Parathyroid adenoma (tissue), 2 donors: ENCODE data around the gene NAGK.
"Not testable (repeated sequence)": the region's sequence is repeated elsewhere in the genome, so short reads cannot be mapped to it uniquely, and the experiment has no call there.

ENCODE experiments used
- H2AFZ ChIP-seq: fragments of 300-600 bp; sonication (generic); one replicate; pipeline ENCODE4 v1.7.0; 2017; ENCODE audit warnings: antibody characterized with exemption, mild to moderate bottlenecking
- H3K27ac ChIP-seq: fragments of 300-600 bp; sonication (generic); one replicate; pipeline ENCODE4 v1.7.0; 2017
- H3K27me3 ChIP-seq: fragments of 300-600 bp; sonication (generic); one replicate; pipeline ENCODE4 v1.7.0; 2017; ENCODE audit warnings: low read length; ENCODE audit not compliant: control insufficient read depth, insufficient read depth
- H3K36me3 ChIP-seq: fragments of 300-600 bp; sonication (generic); one replicate; pipeline ENCODE4 v1.7.0; 2017; ENCODE audit warnings: low read length; ENCODE audit not compliant: control insufficient read depth, insufficient read depth
- H3K4me1 ChIP-seq: fragments of 300-600 bp; sonication (generic); one replicate; pipeline ENCODE4 v1.7.0; 2017; ENCODE audit warnings: control low read depth
- H3K4me2 ChIP-seq: fragments of 300-600 bp; sonication (generic); one replicate; pipeline ENCODE4 v1.7.0; 2017; ENCODE audit warnings: low read length
- H3K4me3 ChIP-seq: fragments of 300-600 bp; sonication (generic); one replicate; pipeline ENCODE4 v1.7.0; 2017; ENCODE audit warnings: low read depth, low read length
- H3K79me2 ChIP-seq: fragments of 300-600 bp; sonication (generic); one replicate; pipeline ENCODE4 v1.7.0; 2017; ENCODE audit warnings: control low read depth
- H3K9ac ChIP-seq: fragments of 300-600 bp; sonication (generic); one replicate; pipeline ENCODE4 v1.7.0; 2017; ENCODE audit warnings: mild to moderate bottlenecking
- H3K9me3 ChIP-seq: fragments of 300-600 bp; sonication (generic); one replicate; pipeline ENCODE4 v1.7.0; 2017; ENCODE audit warnings: low read length; ENCODE audit not compliant: control insufficient read depth
- CTCF ChIP-seq: fragments of 300-600 bp; sonication (generic); IDR thresholded peaks from one replicate; pipeline ENCODE4 v1.7.0; 2017; ENCODE audit warnings: antibody characterized with exemption, mild to moderate bottlenecking
- donor health status: primary hyperparathyroidism.

The NAGK gene

GRCh38 chr2:71103809-71104208 is 35.4 kb downstream of the NAGK start:
- Histone ChIP-seq H3K4me2 (no peak overlapping the region), H3K4me3 (no peak overlapping the region), H2AFZ (no peak overlapping the region), H3K36me3 (no peaks in the 10 kb centered on the region), H3K27me3 (no peaks in the 10 kb centered on the region), H3K4me1 (no peaks in the 10 kb centered on the region), H3K9me3 (no peaks in the 10 kb centered on the region), H3K79me2 (no peaks in the 10 kb centered on the region), H3K9ac (no peak overlapping the region), H3K27ac (no peak overlapping the region)
- no peak for TF ChIP-seq CTCF

- not testable (repeated sequence) for H3K4me3 ChIP-seq, H3K9me3 ChIP-seq, H3K27ac ChIP-seq, H3K79me2 ChIP-seq, H3K4me2 ChIP-seq, H3K36me3 ChIP-seq, H3K9ac ChIP-seq, H3K27me3 ChIP-seq, H3K4me1 ChIP-seq, H2AFZ ChIP-seq
These were observed 38.0 kb downstream of the NAGK start for GRCh38 chr2:71106463-71106862.

DNA sequence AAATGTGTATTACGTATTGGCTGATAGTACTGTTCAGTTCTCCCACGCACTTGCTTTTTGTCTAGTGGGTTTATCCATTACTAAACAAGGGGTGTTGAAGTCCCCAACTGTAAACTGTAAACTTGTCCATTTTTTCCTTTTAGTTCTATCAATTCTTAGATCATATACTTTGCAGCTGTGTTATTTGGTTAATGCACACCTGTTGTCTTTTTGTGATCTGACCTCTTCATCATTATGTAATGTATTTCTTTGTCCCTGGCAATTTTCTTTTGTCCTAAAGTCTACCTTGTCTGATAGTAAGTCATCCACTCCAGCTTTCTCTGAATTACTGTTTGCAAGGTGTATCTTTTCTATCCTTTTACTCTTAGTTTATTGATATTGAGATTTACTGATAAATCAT is 39.6 kb downstream of the NAGK start:
- Histone ChIP-seq H2AFZ (no peak overlapping the region), H3K27me3 (no peaks in the 10 kb centered on the region), H3K9me3 (no peaks in the 10 kb centered on the region), H3K9ac (no peak overlapping the region), H3K36me3 (no peaks in the 10 kb centered on the region), H3K4me3 (no peak overlapping the region), H3K27ac (no peak overlapping the region), H3K4me2 (no peak overlapping the region), H3K79me2 (no peaks in the 10 kb centered on the region), H3K4me1 (no peaks in the 10 kb centered on the region)
- TF ChIP-seq CTCF: no peak

DNA sequence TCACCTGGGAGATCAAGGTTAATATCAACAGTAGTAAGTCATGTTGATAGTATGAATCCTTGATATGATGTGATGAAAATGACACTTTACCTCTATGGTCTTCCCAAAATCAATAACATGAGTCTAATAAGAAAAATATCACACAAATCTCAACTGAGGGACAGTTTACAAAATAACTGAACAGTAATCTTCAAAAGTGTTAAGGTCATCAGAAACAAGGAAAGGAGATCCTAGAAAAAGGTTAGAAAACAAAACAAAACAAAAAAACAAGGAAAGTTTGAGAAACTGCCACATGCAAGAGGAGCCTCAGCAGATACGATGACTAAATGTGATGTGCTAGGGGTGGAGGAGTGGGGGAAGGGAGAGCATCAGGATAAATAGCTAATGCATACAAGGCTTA is 45.4 kb downstream of the NAGK start:
- no peak overlapping the region for H3K27ac ChIP-seq
- TF ChIP-seq CTCF: no peak
- H3K36me3 ChIP-seq: no peaks in the 10 kb centered on the region
- H3K4me2 ChIP-seq: no peak overlapping the region
- H3K4me3 ChIP-seq: no peak overlapping the region
- H2AFZ ChIP-seq: no peak overlapping the region
- no peaks in the 10 kb centered on the region for H3K79me2 ChIP-seq
- no peaks in the 10 kb centered on the region for H3K4me1 ChIP-seq
- H3K9me3 ChIP-seq: no peaks in the 10 kb centered on the region
- no peak overlapping the region for H3K9ac ChIP-seq
- H3K27me3 ChIP-seq: no peaks in the 10 kb centered on the region

DNA sequence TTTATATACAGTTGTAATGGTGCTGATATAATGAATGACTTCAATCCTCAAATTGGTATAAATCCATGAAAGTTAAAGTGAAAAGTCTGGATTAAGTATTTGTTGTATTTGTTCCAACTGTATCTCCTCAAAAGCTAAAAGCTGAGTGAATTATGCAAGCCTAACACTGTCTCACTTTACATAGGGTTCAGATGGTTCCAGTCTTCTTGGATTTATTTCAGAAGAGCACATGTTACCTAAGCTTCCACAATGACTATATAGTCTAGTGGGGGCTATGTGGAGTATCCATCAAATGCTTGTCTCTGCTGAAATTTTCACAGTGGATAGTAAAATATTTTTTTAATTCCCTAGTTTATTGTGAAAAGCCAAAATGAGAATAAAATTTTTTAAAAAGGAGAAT is 48.6 kb downstream of the NAGK start:
- Histone ChIP-seq H3K9me3 (no peaks in the 10 kb centered on the region), H3K36me3 (no peaks in the 10 kb centered on the region), H3K4me1 (no peaks in the 10 kb centered on the region), H3K27me3 (no peaks in the 10 kb centered on the region), H3K9ac (no peak overlapping the region), H3K4me2 (no peak overlapping the region), H3K79me2 (peaks cover 6% of the 10 kb centered on the region), H3K27ac (no peak overlapping the region), H3K4me3 (no peak overlapping the region), H2AFZ (no peak overlapping the region)
- no peak for TF ChIP-seq CTCF
